Activated CD8-positive, alpha-beta T cell treated with anti-CD3 and anti-CD28 coated beads for 36 hours (primary cell): ENCODE results near the gene PSD4. TPM values are rescaled to one million over a fixed set of nuclear protein-coding genes. Genes with fewer than 3 reads are reported as not detected.

ENCODE experiments used
- ATAC-seq: fragments of 200-7000 bp; cut with Tn5 transposase; one replicate; pipeline ENCODE4 v1.10.0; 2021; ENCODE audit warnings: mild to moderate bottlenecking, moderate library complexity
- CTCF ChIA-PET: fragments of 350-600 bp; sonication (Branson Sonifier 250); formaldehyde crosslinking; loops from one replicate; lab custom pipeline; 2021; ENCODE audit warnings: antibody characterized with exemption; lab: Charles Lee
- POLR2A ChIA-PET: fragments of 350-600 bp; sonication (Branson Sonifier 250); formaldehyde crosslinking; loops from one replicate; lab custom pipeline; 2021; ENCODE audit warnings: antibody characterized with exemption; lab: Charles Lee
- DNase-seq: peaks from one replicate; pipeline ENCODE4 v3.0.0-alpha.2; 2020
- H3K27ac Mint-ChIP-seq: one replicate; pipeline ENCODE4 v1.8.0; 2021; ENCODE audit warnings: mild to moderate bottlenecking, mixed read lengths
- H3K27me3 Mint-ChIP-seq: one replicate; pipeline ENCODE4 v1.8.0; 2021; ENCODE audit warnings: mixed read lengths
- H3K36me3 Mint-ChIP-seq: one replicate; pipeline ENCODE4 v1.8.0; 2021; ENCODE audit warnings: low read depth, mixed read lengths
- H3K4me1 Mint-ChIP-seq: one replicate; pipeline ENCODE4 v1.8.0; 2021; ENCODE audit warnings: low read depth, mixed read lengths
- H3K4me3 Mint-ChIP-seq: one replicate; pipeline ENCODE4 v1.8.0; 2021; ENCODE audit warnings: mild to moderate bottlenecking, moderate library complexity, mixed read lengths
- H3K9me3 Mint-ChIP-seq: one replicate; pipeline ENCODE4 v1.8.0; 2021; ENCODE audit warnings: mixed read lengths
- CTCF ChIP-seq: fragments of 200-600 bp; IDR thresholded peaks from one replicate; pipeline ENCODE4 v1.8.0; 2022; ENCODE audit warnings: antibody characterized with exemption, mild to moderate bottlenecking
- intact Hi-C: fragments of 100-400 bp; cut with micrococcal nuclease; formaldehyde crosslinking; loops from one replicate; pipeline ENCODE4 v1.10.0; 2022
- total RNA-seq, 2 experiments: library from RNA; stranded (reverse); gene quantifications; one replicate each; pipeline ENCODE4 v1.2.3, GENCODE V29; 2021

The PSD4 gene
- total RNA-seq, 2 experiments from 2014 or later, result 247 to 251 TPM

- H3K27ac Mint-ChIP-seq, result no peak overlapping the region
Observed at GRCh38 chr2:113164215-113164929, 9.4 kb upstream of the PSD4 start.

GRCh38 chr2:113164930-113165585 is 8.7 kb upstream of the PSD4 start:
- peaks cover 9% of the 10 kb centered on the region for H3K36me3 Mint-ChIP-seq
- no peaks in the 10 kb centered on the region for H3K27me3 Mint-ChIP-seq
- no peak for TF ChIP-seq CTCF
- DNase-seq (no peak), ATAC-seq (no peak)
- peaks cover 56% of the 10 kb centered on the region for H3K4me1 Mint-ChIP-seq
- intact Hi-C loops, result no loop called here
- POLR2A ChIA-PET, result interaction anchor here (0.7 to 5.3 kb wide), 3 partner anchors 8 to 32 kb away, joined by 3 to 58 read pairs (median 24); partner anchors contain the start of gene PSD4
- H3K4me3 Mint-ChIP-seq, result no peak overlapping the region
- no peak overlapping the region for H3K27ac Mint-ChIP-seq
- CTCF ChIA-PET, result interaction anchor here (0.8 to 7.5 kb wide), 6 partner anchors 9 to 39 kb away, joined by 3 to 75 read pairs (median 8); partner anchors contain the start of genes IL1RN and PSD4
- H3K9me3 Mint-ChIP-seq, result peaks cover 3% of the 10 kb centered on the region

More at GRCh38 chr2:113164215-113164929, 9.4 kb upstream of the PSD4 start:
- POLR2A ChIA-PET, result interaction anchor here (1.4 to 5.3 kb wide), 3 partner anchors 7 to 16 kb away, joined by 4 to 58 read pairs (median 24); partner anchors contain the start of gene PSD4
- no peak for TF ChIP-seq CTCF
- H3K36me3 Mint-ChIP-seq, result peaks cover 5% of the 10 kb centered on the region
- no peak for ATAC-seq
- H3K4me3 Mint-ChIP-seq, result no peak overlapping the region
- no peaks in the 10 kb centered on the region for H3K27me3 Mint-ChIP-seq
- no peaks in the 10 kb centered on the region for H3K9me3 Mint-ChIP-seq
- intact Hi-C loops, result no loop called here
- peaks cover 50% of the 10 kb centered on the region for H3K4me1 Mint-ChIP-seq
- CTCF ChIA-PET, result interaction anchor here (0.9 to 7.5 kb wide), 5 partner anchors 10 to 40 kb away, joined by 3 to 75 read pairs (median 8); partner anchors contain the start of genes IL1RN and PSD4
- no peak for DNase-seq

- Mint-ChIP-seq H3K4me1 (peaks cover 59% of the 10 kb centered on the region), H3K27ac (peak overlapping the region; percentile 96), H3K27me3 (no peaks in the 10 kb centered on the region), H3K36me3 (peaks cover 13% of the 10 kb centered on the region), H3K4me3 (no peak overlapping the region), H3K9me3 (peaks cover 6% of the 10 kb centered on the region)
- POLR2A ChIA-PET, result interaction anchor here (1.2 to 5.3 kb wide), 3 partner anchors 8 to 17 kb away, joined by 3 to 58 read pairs (median 24); partner anchors contain the start of gene PSD4
- ATAC-seq, result no peak
- CTCF ChIA-PET, result interaction anchor here (2.0 to 7.5 kb wide), 5 partner anchors 8 to 38 kb away, joined by 6 to 75 read pairs (median 8); partner anchors contain the start of gene PSD4
- intact Hi-C loops, result no loop called here
- DNase-seq, result no peak
- no peak for TF ChIP-seq CTCF
Observed at GRCh38 chr2:113166187-113166645, 7.6 kb upstream of the PSD4 start.

GRCh38 chr2:113167115-113167932 is 6.4 kb upstream of the PSD4 start:
- peak overlapping the region; percentile 51 for H3K4me3 Mint-ChIP-seq
- CTCF ChIA-PET, result interaction anchor here (2.0 to 7.5 kb wide), 2 partner anchors 10 to 29 kb away, joined by 6 to 75 read pairs; no protein-coding TSS in a partner anchor
- peak overlapping the region; percentile 96 for H3K27ac Mint-ChIP-seq
- POLR2A ChIA-PET, result interaction anchor here (0.6 to 5.3 kb wide), 4 partner anchors 7 to 26 kb away, joined by 3 to 58 read pairs (median 14); partner anchors contain the start of gene PSD4
- peak; percentile 60 for DNase-seq
- intact Hi-C loops, result no loop called here
- no peaks in the 10 kb centered on the region for H3K27me3 Mint-ChIP-seq
- H3K9me3 Mint-ChIP-seq, result peaks cover 10% of the 10 kb centered on the region
- TF ChIP-seq CTCF, result no peak
- H3K4me1 Mint-ChIP-seq, result peaks cover 70% of the 10 kb centered on the region
- H3K36me3 Mint-ChIP-seq, result peaks cover 23% of the 10 kb centered on the region
- ATAC-seq, result peak; percentile 76
